ENCODE results near the gene TMEM191B.
"Not testable (repeated sequence)": the region's sequence is repeated elsewhere in the genome, so short reads cannot be mapped to it uniquely, and the experiment has no call there.

TMEM191B gene

DNA sequence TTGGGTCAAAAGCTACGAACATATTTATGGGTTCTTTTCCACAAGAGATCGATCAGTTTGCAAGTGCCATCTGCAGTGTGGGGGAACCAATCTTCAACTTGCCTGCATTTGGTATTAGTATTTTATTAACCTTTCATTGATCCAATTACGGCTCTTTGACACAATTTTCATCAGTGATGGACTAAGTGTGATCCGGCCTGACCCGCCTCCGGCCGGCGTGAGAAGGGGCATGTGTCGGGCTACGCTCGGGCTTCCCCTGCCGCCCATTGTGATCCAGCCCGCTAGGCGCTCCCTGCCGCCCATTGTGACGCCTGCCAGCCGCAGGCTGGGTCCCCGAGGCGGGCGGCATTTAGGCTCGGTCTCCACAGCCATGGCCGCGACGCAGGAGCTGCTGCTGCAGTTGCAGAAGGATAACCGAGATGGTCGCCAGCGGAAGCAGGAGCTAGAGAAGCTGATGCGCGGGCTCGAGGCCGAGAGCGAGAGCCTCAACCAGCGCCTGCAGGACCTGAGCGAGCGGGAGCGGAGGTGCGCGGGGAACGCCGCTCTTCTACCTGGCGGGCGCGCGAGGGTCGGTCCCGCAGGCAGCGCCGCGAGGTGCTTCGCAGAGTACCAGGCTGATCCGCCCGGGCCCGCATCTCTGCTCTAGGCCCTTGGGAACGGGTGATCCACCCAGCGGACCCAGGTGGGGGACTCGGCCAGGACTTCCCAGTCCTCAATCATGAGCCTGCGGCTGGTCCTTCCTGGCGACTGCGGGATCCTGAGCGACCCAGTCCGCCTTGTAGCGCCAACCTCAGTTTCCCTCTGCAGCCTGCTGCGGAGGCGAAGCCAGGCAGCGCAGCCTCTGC, at the start of gene TMEM191B:
TMEM191B (plus strand) TSS at position 51 of the 845 bp plus-strand sequence; CDS start at position 230, 179 bp downstream.
- FAIRE-seq: not testable (repeated sequence)

DNA sequence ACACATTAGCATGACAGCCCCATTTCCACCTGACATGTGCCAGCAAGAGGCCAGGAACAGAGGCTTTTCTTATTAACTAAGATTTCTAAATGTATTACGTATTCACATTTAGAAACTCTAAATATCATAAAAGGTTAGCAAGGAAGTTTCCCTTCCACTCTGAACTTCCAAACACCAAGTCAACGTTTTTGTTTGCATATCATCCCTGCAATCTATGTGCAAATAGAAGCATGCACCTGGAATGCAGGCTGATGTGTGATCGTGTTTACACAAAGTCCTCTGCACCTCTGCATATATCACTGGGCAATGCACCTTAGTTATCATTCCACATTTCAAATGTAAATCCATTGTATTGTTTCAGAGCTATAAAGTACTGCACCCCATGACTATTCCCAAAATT, 31.4 kb upstream of the TMEM191B start:
- FAIRE-seq: not testable (repeated sequence)

GRCh38 chr22:18511327-18511726, 16.3 kb upstream of the TMEM191B start:
- FAIRE-seq: not testable (repeated sequence)

GRCh38 chr22:18512378-18512777, 15.2 kb upstream of the TMEM191B start:
- not testable (repeated sequence) for FAIRE-seq

DNA sequence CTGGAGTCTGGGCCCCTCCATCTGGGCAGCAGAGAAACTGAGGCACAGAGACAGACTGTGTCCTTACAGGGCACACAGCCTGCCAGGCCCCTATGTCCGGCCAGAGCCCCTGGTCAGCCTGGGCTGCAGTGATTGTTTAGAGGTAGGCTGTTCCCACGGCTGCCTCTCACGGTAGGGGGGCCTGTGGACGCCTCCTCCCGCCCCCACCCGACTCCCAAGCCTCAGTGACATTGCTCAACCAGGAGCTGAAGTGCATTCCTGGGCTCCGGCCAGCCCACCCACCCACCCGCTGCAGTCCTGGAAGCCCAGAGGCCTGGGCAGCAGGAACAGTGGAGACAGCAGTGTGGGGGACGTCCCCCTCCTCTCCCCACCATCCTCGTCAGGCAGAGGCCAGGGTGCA, 14.1 kb upstream of the TMEM191B start:
- not testable (repeated sequence) for FAIRE-seq

DNA sequence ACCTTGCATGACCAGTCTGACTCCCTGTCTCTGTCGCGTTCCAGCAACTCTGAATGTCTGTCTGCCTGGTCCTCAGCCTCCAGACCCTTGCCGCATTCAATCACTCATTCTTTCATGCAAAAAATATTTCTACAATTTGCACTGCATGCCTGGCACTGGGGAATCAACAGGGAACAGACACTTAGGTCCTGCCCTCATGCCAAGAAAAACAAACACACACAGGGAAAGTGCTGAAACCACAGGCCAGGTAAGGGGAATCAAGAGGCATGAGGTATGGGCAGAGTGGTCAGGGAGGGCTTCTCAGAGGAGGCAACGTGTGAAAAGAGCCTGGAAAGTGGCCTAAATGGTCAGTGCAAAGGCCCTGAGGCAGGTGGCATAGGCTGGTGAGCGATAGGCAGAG, 9.5 kb upstream of the TMEM191B start, which contains the start of gene GGTLC3:
GGTLC3 (minus strand) TSS at position 101 of the 400 bp plus-strand sequence. CDS start 264 bp downstream, outside the sequence.
- FAIRE-seq: not testable (repeated sequence)

DNA sequence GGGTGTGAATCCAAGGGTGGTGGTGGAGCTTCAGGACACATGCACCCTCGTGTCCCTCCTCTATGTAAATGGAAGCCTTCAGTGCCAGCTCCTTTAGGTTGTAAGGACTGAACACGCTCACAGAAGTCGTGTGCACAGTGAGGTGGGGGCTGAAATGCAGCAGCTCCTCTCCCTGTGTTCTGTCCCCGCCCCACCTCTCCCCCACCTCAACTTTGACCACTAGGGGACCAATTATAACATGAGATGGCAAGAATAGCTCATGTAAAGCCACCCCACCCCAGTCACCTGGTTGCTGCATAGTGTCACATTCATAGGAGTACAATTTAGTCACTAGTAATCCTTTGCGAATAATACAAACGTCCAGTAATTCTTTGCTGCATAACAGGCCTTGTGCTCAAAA, 4.8 kb upstream of the TMEM191B start:
- FAIRE-seq: not testable (repeated sequence)

DNA sequence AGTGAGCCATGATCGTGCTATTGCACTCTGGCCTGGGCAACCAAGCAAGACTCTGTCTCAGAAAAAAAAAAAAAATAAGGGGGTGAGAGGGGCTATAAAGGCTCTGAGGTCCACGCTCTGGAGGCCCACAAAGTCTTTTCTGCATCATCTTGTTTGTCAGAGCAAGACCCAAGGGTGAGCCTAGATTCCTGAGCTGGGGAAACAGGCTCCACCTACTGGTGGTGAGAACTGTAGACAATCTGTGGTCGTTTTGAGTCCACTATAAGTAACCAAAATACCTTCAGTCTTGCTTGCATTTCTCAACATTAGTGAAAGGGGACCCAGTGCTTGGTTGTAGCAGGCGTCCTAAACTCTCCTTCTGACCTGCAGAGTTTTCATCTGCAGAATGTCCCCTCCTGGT, 4.3 kb upstream of the TMEM191B start:
- FAIRE-seq: not testable (repeated sequence)

GRCh38 chr22:18528597-18529415, 1.2 kb downstream of the TMEM191B start:
- FAIRE-seq: not testable (repeated sequence)

DNA sequence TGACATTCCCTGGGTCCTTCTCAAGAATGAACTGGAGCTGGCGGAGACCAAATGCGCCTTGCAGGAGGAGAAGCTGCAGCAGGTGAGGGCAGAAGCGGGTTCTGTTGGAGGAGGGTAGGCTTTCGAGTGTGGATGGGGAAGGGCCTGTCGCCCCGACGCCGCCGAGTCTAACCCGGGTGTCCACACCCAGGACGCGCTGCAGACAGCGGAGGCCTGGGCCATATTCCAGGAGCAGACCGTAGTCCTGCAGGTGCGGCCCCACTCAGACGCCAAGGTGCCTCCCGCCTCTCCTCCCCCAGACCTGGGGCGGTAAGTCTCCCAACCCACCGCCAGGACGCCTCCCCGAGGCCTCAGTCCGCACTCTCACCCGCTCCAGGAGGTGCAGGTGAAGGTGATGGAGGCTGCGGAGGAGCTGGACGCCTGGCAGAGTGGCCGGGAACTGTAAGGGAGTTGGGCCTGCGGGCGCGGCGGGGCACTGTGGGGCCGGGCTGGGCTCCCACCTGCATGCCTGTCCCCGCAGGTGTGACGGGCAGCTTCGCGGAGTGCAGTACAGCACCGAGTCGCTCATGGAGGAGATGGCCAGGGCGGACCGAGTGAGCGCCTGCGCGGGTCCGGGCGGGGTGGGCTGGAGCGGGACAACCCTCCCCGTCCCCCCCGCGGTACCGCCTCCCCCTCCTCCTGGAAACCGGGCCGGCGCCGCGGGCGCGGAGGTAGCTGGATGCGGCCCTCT, 2.0 kb downstream of the TMEM191B start:
- FAIRE-seq: not testable (repeated sequence)

- not testable (repeated sequence) for FAIRE-seq
These were observed 6.0 kb downstream of the TMEM191B start for GRCh38 chr22:18533633-18534032.

- FAIRE-seq: not testable (repeated sequence)
These were observed 6.7 kb downstream of the TMEM191B start for GRCh38 chr22:18534315-18534714.

DNA sequence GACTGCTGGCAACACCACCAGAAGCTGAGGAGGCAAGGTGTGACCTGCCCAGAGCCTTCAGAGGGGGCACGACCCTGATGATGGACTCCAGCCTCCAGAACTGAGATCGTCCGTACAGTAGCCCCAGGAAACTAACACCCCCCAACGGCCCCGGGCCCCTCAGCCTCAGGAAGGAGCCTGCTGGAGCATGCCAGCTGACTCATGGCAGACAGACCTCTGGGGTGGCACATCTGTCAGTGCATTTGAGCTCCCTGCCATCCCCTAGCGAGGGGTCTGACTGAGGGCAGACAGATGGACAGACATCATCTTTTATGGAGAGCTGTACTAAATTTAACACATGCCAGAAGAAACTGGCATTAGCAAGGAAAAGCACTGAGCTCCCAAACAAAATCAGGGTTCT, 12.4 kb downstream of the TMEM191B start:
- not testable (repeated sequence) for FAIRE-seq

GRCh38 chr22:18543400-18543799, 15.8 kb downstream of the TMEM191B start:
- not testable (repeated sequence) for FAIRE-seq

DNA sequence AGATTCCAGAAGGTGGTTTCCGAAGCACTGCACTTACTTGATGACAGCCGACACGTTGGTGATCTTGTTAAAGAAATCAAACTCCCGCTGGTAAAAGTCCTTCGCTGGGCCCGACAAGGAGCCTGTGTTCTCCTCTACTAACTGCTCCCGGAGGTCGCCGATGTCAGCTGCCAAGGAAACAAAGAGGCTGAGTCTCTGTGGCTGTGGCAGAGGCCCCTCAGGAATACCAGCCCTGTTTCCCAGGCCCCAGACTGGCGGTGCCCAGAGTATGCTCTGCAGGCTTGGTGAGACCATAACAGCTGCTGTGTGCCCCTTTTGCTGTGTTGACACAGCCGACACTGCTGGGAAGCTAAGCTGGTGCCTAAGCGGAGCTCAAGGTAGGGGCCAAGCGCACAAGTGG, 17.0 kb downstream of the TMEM191B start:
- not testable (repeated sequence) for FAIRE-seq

- not testable (repeated sequence) for FAIRE-seq
These were observed 22.0 kb downstream of the TMEM191B start for GRCh38 chr22:18549458-18550179.

DNA sequence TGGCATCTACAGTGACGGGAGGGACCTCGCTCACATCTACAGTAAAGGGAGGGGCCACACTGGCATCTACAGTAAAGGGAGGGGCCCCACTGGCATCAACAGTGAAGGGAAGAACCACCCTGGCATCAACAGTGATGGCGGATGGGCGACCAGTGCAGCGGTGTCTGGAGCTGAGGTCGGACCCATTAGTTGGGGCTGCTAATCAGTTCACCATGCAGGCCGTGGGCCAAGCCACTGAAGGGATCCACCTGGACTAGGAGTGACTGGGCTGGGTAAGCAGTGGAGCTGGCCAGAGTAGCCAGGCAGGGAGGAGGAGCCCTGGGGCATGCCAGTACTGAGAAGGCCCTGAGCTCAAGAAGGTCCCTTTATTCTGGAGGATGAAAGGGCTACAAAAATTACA, 23.4 kb downstream of the TMEM191B start:
- not testable (repeated sequence) for FAIRE-seq

DNA sequence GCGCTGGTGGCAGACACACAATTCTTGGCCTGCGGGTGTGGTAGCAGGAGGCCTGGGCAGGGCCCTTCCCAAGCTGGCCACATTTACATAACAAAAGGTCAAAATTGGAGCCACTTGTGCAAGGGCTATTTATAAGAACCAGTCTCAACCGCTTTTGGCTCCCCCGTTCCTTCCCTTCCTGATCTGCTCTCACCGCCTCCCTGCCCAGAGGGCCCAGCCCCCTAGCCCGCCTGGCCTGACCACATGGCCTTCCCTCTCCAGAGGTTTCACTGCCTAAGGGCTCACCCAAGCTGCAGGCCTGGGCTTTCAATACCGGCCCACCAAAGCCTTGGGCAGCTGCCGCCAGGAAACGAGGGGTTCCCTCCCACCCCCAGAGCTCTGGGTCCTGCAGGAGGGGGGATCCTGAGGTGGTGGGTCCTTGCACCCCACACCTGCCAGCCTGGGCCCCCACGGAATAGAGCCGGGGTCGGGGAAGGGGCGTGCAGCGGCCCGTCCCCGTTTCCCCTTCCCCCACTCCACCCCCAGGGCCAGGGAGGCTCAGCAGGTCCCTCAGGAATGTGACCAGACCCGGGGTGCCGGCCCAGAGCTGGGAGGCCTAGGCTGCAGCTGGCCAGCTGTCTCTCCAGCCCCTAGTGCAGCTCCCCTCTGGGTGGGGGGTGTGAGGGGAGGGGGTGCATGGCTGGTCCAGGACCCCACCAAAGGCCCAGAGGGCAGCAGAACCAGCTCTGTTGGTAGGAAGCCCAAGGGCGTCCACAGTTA, 25.4 kb downstream of the TMEM191B start:
- not testable (repeated sequence) for FAIRE-seq

- FAIRE-seq: not testable (repeated sequence)
These were observed 27.0 kb downstream of the TMEM191B start for GRCh38 chr22:18554280-18555256.

DNA sequence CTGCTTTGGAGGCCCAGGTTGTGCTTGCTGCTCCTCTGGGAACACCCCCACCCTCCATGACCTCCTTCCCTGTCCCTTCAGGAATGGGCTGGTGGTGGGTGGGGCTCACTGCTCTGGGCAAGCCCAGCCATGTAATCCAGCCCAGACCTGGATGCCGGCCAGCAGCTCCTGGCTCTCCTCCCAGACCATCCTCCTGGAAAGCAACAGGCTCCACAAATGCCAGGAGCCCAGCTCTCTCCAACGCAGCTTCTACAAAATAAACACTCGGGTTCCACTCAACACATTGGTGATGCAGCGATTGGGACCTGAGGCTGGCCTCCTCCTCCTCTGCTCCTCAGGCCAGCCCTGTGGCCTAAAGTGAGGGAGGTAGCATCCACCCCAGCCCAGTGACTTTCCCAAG, 30.9 kb downstream of the TMEM191B start:
- not testable (repeated sequence) for FAIRE-seq

Measured in islet of Langerhans (tissue), 1 donor.